Esophagus muscularis mucosa (tissue), 4 donors: ENCODE results near the gene GATM.

Experiments used
- CTCF ChIP-seq, 3 experiments: fragments of 200-600 bp in 2 of 3; fragments of 450-650 bp in 1 of 3; sonication (generic) in 2 of 3; IDR thresholded peaks; one replicate each; pipeline ENCODE4 v1.5.1; 2017 to 2019; ENCODE audit warnings: antibody characterized with exemption in 3 of 3, mild to moderate bottlenecking in 2 of 3, moderate library complexity in 1 of 3
- EP300 ChIP-seq: sonication (generic); formaldehyde crosslinking; IDR thresholded peaks from one replicate; pipeline ENCODE4 v1.6.1; 2017; ENCODE audit warnings: antibody characterized with exemption
- POLR2A ChIP-seq: fragments of 450-650 bp; IDR thresholded peaks from one replicate; pipeline ENCODE4 v1.6.1; 2017; ENCODE audit warnings: antibody characterized with exemption, moderate library complexity, mild to moderate bottlenecking, low read depth
- POLR2AphosphoS5 ChIP-seq, 2 donors: sonication (generic); formaldehyde crosslinking; IDR thresholded peaks; one replicate each; pipeline ENCODE4 v1.6.1; 2017; ENCODE audit warnings: antibody characterized with exemption in 2 of 2

DNA sequence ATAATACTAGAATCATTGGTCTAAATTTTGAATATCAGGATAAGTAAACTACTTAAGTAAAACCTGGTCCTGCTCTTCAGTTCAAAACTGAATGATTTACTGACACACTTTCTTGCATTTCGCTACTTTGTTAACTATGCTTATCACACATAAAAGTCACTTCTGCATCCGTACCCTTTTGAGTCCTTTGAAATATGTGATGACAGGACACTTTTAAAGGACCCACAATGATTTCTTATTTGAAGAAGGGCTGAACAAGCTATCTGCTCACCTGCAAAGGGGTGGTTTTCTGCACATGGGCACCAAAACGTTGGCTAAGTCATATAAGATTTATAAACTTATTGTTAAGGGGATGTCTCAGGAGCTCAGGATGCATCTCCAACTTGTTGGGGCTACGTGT is 15.0 kb downstream of the GATM start:
- no peak for TF ChIP-seq POLR2A
- TF ChIP-seq CTCF (IDR thresholded peaks at IDR 0.05) = no peak
- TF ChIP-seq EP300 = no peak
- no peak for TF ChIP-seq POLR2AphosphoS5 (IDR thresholded peaks at IDR 0.05)
